Esophagus muscularis mucosa (tissue), 4 donors: ENCODE measurements around the gene BID. TPM values are rescaled to one million over a fixed set of nuclear protein-coding genes. Genes with fewer than 3 reads are reported as not detected.
"Not testable (repeated sequence)": the region's sequence is repeated elsewhere in the genome, so short reads cannot be mapped to it uniquely, and the experiment has no call there.

Experiments used
- DNase-seq: peaks from one replicate; pipeline ENCODE4 v3.0.0-alpha.2; 2017; ENCODE audit errors: extremely low spot score
- H3K27ac ChIP-seq, 4 donors: fragments of 200-600 bp; sonication (generic); replicated peaks in 1 of 4; 1 replicate in 3 of 4; 2 replicates in 1 of 4; pipeline ENCODE4 v1.5.1; 2016 to 2019; ENCODE audit warnings: mild to moderate bottlenecking in 1 of 4
- H3K27me3 ChIP-seq, 4 donors: fragments of 200-600 bp; sonication (generic); one replicate each; pipeline versions ENCODE4 v1.5.1 to v1.6.0; 2016 to 2019
- H3K36me3 ChIP-seq, 4 donors: fragments of 200-600 bp; sonication (generic); one replicate each; pipeline ENCODE4 v1.5.1; 2016 to 2019
- H3K4me1 ChIP-seq, 4 donors: fragments of 200-600 bp; sonication (generic); one replicate each; pipeline ENCODE4 v1.5.1; 2016 to 2019
- H3K4me3 ChIP-seq, 4 donors: fragments of 200-600 bp; sonication (generic); 1 replicate in 2 of 4; 2 replicates in 2 of 4; pipeline ENCODE4 v1.5.1; 2016 to 2019; ENCODE audit warnings: mild to moderate bottlenecking in 4 of 4, moderate library complexity in 1 of 4
- H3K9me3 ChIP-seq, 4 donors: fragments of 200-600 bp; sonication (generic); 1 replicate in 3 of 4; 2 replicates in 1 of 4; pipeline ENCODE4 v1.5.1; 2016 to 2019
- EP300 ChIP-seq: sonication (generic); formaldehyde crosslinking; IDR thresholded peaks from one replicate; pipeline ENCODE4 v1.6.1; 2017; ENCODE audit warnings: antibody characterized with exemption
- POLR2A ChIP-seq: fragments of 450-650 bp; IDR thresholded peaks from one replicate; pipeline ENCODE4 v1.6.1; 2017; ENCODE audit warnings: antibody characterized with exemption, moderate library complexity, mild to moderate bottlenecking, low read depth
- POLR2AphosphoS5 ChIP-seq, 2 donors: sonication (generic); formaldehyde crosslinking; IDR thresholded peaks; one replicate each; pipeline ENCODE4 v1.6.1; 2017; ENCODE audit warnings: antibody characterized with exemption in 2 of 2
- WGBS: methylation state at CpG from one replicate; pipeline ENCODE4 v1.1.5; 2018; 5-methylcytosine and 5-hydroxymethylcytosine counted together
- intact Hi-C: fragments of 100-400 bp; cut with DNase I; formaldehyde crosslinking; loops from one replicate; pipeline ENCODE4 v1.15.1; 2023
- total RNA-seq, 4 donors: library from RNA; depleted of rRNA; stranded (reverse); fragments of >200 nt; gene quantifications; one replicate each; pipeline versions ENCODE4 v1.1.0 to v1.2.1, GENCODE V29; 2016
- TF ChIP-seq, protein P1 (sequence below), 3 experiments: fragments of 200-600 bp in 2 of 3; fragments of 450-650 bp in 1 of 3; sonication (generic) in 2 of 3; IDR thresholded peaks; one replicate each; pipeline ENCODE4 v1.5.1; 2017 to 2019; ENCODE audit warnings: antibody characterized with exemption in 3 of 3, mild to moderate bottlenecking in 2 of 3, moderate library complexity in 1 of 3

Gene BID
- total RNA-seq, 4 donors from 2014 or later, result 12.9 to 48.3 (median 26.3) TPM

DNA sequence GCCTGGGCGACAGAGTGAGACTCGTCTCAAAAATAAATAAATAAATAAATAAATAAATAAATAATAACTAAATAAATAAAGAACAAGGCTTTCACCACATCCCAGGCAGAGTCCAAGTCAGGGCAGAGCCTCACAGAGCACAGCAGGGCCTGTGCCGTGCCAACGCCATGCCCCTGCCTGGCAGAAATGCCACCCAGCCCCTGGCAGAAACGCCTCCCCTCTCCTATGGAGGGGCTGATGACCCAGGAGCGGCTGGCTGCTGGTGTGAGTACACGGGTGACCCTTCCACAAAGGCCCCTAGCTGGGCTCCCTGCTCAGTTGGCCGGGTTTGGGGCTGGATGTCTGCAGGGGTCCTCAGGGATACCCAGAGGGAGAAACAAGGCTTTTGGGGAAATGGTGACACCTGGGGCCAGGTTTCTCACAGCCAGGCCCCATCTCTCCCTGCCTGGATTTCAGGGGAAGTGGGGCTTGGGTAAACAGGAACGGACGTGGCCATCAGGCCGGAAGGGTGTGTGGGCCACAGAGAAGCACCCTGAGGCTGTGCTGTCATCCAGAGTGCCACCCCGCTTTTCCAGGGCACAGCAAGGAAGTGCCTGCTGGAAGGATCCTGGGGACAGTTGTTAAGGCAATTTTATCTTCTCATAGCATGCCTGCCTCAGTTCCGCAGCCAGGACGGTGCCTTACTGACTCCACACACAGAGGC lies 5.1 kb downstream of the BID start:
- 89% methylated on average over 12 of the region's 14 CpGs for WGBS

DNA sequence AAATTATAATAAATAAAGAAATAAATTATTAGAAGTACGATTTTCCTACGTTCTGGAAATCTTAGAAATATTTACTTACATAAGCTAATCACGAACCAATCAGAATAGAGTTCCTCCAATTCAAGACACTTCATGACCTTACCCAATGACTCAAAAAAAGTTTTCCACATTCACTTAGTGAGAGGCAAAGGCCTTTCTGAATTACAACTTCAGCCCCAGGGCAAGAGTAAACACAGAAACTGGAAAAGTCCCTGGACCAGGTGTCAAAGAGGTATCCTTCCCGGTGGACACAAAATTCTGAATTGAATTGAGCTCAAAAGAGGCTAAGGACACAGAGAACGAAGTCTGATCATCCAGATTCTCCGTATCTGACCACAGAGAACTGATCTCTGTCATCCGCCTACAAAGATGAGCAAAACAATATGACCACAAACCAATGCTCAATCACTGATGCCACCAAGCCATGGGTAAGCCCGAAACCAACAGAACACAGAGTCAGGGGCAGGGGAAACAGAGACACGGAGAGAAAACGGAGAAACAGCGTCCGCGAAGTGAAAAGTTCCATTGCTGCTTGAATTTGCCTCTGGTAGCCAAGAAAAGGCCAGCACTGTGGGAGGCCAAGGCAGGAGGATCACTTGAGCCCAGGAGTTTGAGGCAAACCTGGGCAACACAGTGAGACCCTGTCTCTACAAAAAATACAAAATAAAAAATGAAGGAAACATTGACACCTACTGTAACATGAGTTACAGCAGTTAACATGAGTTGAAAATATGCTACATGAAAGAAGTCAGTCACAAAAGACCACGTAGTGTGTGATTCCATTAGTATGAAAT lies 6.8 kb downstream of the BID start:
- H3K27ac ChIP-seq, result no peak overlapping the region
- intact Hi-C loops, result no loop called here
- peaks cover 0 to 12% (median 5%) of the 10 kb centered on the region in 4 donors for H3K4me1 ChIP-seq
- no peaks in the 10 kb centered on the region for H3K9me3 ChIP-seq
- WGBS, result 89% methylated on average over 14 of the region's 14 CpGs
- no peak overlapping the region for H3K4me3 ChIP-seq
- TF ChIP-seq EP300 (no peak), POLR2AphosphoS5 (IDR thresholded peaks at IDR 0.05) (no peak), POLR2A (no peak)
- TF ChIP-seq, protein P1, sequence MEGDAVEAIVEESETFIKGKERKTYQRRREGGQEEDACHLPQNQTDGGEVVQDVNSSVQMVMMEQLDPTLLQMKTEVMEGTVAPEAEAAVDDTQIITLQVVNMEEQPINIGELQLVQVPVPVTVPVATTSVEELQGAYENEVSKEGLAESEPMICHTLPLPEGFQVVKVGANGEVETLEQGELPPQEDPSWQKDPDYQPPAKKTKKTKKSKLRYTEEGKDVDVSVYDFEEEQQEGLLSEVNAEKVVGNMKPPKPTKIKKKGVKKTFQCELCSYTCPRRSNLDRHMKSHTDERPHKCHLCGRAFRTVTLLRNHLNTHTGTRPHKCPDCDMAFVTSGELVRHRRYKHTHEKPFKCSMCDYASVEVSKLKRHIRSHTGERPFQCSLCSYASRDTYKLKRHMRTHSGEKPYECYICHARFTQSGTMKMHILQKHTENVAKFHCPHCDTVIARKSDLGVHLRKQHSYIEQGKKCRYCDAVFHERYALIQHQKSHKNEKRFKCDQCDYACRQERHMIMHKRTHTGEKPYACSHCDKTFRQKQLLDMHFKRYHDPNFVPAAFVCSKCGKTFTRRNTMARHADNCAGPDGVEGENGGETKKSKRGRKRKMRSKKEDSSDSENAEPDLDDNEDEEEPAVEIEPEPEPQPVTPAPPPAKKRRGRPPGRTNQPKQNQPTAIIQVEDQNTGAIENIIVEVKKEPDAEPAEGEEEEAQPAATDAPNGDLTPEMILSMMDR (IDR thresholded peaks at IDR 0.05), result no peak
- DNase-seq, result no peak
- no peaks in the 10 kb centered on the region for H3K36me3 ChIP-seq
- H3K27me3 ChIP-seq, result no peaks in the 10 kb centered on the region

More for the DNA sequence above, 5.1 kb downstream of the BID start:
- H3K9me3 ChIP-seq, result no peaks in the 10 kb centered on the region
- H3K27me3 ChIP-seq, result no peaks in the 10 kb centered on the region
- no peak overlapping the region for H3K27ac ChIP-seq
- no peak overlapping the region for H3K4me3 ChIP-seq
- no peak for DNase-seq
- no peaks in the 10 kb centered on the region for H3K36me3 ChIP-seq
- H3K4me1 ChIP-seq, result peaks cover 10 to 27% (median 21%) of the 10 kb centered on the region in 4 donors
- TF ChIP-seq EP300, result no peak
- TF ChIP-seq, protein P1 (IDR thresholded peaks at IDR 0.05), result no peak
- TF ChIP-seq POLR2A, result no peak
- no peak for TF ChIP-seq POLR2AphosphoS5 (IDR thresholded peaks at IDR 0.05)
- intact Hi-C loops, result no loop called here

DNA sequence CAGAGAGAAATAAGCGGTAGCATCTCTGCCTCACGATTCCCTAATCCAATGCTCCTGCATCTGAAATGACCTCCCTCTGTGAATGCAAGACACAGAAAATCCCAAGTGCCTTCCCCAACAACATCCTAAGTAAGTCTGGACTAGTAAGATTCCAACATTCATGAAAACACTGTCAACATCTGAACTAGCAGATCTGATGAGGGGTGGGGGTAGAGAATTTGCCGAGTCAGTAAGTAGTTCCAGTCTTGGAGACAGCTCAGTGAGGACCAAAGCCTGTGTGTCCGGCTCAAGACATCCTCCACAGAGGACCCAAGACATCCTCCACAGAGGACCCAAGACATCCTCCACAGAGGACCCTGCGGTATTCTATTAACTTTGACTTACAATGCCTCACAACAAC lies 9.4 kb downstream of the BID start:
- 74% methylated on average over 5 of the region's 5 CpGs for WGBS
- H3K9me3 ChIP-seq, H3K27ac ChIP-seq, H3K4me1 ChIP-seq, H3K4me3 ChIP-seq, H3K27me3 ChIP-seq, H3K36me3 ChIP-seq, intact Hi-C loops, DNase-seq: not testable (repeated sequence)

DNA sequence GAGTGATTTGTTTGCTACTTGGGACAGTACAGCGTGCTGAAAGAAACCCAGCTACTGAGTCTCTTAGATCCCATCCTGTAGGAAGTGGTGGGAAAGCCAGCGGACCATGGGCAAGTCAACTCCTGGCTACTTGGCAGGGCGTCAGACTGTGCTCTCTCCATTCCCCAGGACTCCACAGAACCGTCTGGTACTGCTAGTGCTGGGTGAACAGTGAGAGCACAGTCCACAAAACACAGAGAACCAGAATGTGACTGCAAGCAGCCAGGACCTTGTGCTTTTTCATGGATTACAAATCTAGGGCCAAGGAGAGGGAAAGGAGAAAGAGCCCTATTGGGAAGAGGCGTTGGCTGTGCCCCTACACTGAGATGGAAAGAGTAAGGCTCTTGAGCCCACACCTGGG lies 10.2 kb downstream of the BID start:
- Histone ChIP-seq H3K27ac (no peak overlapping the region), H3K9me3 (no peaks in the 10 kb centered on the region), H3K27me3 (no peaks in the 10 kb centered on the region), H3K4me3 (no peak overlapping the region), H3K4me1 (peaks cover 0 to 8% (median 3%) of the 10 kb centered on the region in 4 donors), H3K36me3 (no peaks in the 10 kb centered on the region)
- DNase-seq, result no peak
- WGBS, result 77% methylated on average over 4 of the region's 5 CpGs
- intact Hi-C loops, result no loop called here
- TF ChIP-seq POLR2A, result no peak
- TF ChIP-seq POLR2AphosphoS5 (IDR thresholded peaks at IDR 0.05), result no peak
- no peak for TF ChIP-seq EP300
- TF ChIP-seq, protein P1 (IDR thresholded peaks at IDR 0.05), result no peak

DNA sequence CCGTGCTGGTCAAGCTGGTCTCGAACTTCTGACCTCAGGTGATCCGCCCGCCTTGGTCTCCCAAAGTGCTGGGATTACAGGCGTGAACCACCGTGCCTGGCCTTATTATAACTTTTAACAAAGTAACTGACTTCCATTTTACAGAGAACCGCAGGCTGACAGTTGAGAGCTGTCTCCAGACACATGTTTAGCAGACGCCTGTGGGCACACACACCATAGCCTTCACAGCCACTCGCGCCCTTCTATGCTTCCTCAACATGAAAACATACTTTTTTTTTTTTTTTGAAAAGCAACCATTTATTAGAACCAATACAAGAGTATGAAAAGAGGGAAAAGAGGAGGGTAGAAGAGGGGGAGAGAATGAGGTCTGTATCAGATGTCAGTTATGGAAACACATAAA lies 10.8 kb downstream of the BID start:
- H3K9me3 ChIP-seq, H3K4me1 ChIP-seq, intact Hi-C loops, H3K27ac ChIP-seq, H3K4me3 ChIP-seq, DNase-seq, H3K27me3 ChIP-seq, H3K36me3 ChIP-seq: not testable (repeated sequence)
- WGBS, result 75% methylated on average over 10 of the region's 10 CpGs
